Gastroesophageal sphincter (tissue), 3 donors: ENCODE data around the gene HS3ST3A1.

ENCODE experiments used
- EP300 ChIP-seq: sonication (generic); formaldehyde crosslinking; IDR thresholded peaks from one replicate; pipeline ENCODE4 v1.6.1; 2017; ENCODE audit warnings: antibody characterized with exemption, mild to moderate bottlenecking
- POLR2A ChIP-seq, 2 donors: fragments of 450-650 bp; IDR thresholded peaks; one replicate each; pipeline ENCODE4 v1.6.1; 2017; ENCODE audit warnings: antibody characterized with exemption in 2 of 2, mild to moderate bottlenecking in 2 of 2, moderate library complexity in 1 of 2
- POLR2AphosphoS5 ChIP-seq: sonication (generic); formaldehyde crosslinking; IDR thresholded peaks from one replicate; pipeline ENCODE4 v1.6.1; 2017; ENCODE audit warnings: antibody characterized with exemption
- TF ChIP-seq, protein P1 (sequence below), 4 experiments: fragments of 200-600 bp in 2 of 4; fragments of 450-650 bp in 2 of 4; sonication (generic) in 1 of 4; IDR thresholded peaks; one replicate each; pipeline ENCODE4 v1.5.1; 2017 to 2019; ENCODE audit warnings: antibody characterized with exemption in 4 of 4, mild to moderate bottlenecking in 2 of 4, moderate library complexity in 2 of 4

DNA sequence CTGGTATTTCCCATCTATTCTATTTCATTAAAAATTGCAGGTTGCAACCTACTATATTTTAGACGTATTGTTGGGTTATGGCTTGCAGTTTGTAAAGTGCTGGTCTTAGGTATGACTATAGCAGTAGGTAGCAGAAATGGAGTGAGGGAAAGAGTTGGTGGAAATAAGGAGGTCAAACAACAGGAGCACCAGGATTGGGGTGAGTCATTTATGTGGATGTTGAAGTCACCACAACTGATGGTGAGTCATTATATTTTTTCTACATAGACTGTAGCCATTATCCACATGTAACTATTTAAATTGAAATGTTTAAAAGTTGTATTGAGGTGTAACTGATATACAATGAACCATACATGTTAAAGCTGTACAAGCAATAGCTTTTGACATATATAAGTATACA lies 25.0 kb upstream of the HS3ST3A1 start:
- TF ChIP-seq, protein P1, sequence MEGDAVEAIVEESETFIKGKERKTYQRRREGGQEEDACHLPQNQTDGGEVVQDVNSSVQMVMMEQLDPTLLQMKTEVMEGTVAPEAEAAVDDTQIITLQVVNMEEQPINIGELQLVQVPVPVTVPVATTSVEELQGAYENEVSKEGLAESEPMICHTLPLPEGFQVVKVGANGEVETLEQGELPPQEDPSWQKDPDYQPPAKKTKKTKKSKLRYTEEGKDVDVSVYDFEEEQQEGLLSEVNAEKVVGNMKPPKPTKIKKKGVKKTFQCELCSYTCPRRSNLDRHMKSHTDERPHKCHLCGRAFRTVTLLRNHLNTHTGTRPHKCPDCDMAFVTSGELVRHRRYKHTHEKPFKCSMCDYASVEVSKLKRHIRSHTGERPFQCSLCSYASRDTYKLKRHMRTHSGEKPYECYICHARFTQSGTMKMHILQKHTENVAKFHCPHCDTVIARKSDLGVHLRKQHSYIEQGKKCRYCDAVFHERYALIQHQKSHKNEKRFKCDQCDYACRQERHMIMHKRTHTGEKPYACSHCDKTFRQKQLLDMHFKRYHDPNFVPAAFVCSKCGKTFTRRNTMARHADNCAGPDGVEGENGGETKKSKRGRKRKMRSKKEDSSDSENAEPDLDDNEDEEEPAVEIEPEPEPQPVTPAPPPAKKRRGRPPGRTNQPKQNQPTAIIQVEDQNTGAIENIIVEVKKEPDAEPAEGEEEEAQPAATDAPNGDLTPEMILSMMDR (IDR thresholded peaks at IDR 0.05), result no peak
- TF ChIP-seq POLR2A (IDR thresholded peaks at IDR 0.05), result no peak
- TF ChIP-seq EP300, result no peak
- no peak for TF ChIP-seq POLR2AphosphoS5
